ENCODE measurements around the gene PANK4.

DNA sequence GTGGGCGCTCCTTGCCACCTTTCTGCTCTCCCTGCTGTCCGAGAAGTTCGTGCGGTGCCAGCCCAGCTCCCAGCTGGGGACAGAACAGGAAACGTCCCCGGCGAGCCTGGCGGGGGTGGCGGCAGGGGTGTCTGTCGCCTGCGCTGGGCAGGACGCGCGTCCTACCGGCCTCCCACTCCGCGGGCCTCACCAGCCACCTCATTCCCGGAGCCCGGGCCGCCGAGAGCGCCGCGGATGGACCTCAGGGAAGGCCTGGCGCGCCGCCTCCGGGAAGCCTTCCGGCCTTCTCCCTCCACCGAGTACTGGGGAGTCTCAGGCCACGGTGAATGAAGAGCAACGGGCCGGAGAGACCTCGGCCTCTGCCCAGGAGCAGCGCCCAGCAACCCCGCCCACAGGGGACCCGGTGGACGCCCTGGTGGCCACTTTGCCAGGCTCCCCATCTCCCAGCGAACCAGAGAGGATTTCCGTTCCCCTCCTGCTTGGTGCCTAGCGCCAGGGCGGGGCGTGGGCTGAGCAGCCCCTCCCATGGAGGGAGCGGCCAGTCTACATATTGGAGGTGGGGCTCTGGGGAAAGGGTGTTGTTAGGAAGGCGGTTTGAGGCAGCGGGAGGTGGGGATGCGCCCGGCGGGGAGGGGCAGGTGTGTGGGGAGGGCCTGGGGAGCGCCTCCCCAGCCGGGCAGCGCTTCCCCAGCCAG is 20.3 kb upstream of the PANK4 start:
- TF ChIP-seq, protein P1, sequence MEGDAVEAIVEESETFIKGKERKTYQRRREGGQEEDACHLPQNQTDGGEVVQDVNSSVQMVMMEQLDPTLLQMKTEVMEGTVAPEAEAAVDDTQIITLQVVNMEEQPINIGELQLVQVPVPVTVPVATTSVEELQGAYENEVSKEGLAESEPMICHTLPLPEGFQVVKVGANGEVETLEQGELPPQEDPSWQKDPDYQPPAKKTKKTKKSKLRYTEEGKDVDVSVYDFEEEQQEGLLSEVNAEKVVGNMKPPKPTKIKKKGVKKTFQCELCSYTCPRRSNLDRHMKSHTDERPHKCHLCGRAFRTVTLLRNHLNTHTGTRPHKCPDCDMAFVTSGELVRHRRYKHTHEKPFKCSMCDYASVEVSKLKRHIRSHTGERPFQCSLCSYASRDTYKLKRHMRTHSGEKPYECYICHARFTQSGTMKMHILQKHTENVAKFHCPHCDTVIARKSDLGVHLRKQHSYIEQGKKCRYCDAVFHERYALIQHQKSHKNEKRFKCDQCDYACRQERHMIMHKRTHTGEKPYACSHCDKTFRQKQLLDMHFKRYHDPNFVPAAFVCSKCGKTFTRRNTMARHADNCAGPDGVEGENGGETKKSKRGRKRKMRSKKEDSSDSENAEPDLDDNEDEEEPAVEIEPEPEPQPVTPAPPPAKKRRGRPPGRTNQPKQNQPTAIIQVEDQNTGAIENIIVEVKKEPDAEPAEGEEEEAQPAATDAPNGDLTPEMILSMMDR (IDR thresholded peaks at IDR 0.05; ENCODE audit: insufficient read depth, low read depth, low read length): no peak
- TF ChIP-seq EZH2 (IDR thresholded peaks at IDR 0.05; ENCODE audit: insufficient read depth, low read length): no peak
